Endodermal cell (in vitro differentiated cells): ENCODE results near the gene ADAMTS6. TPM values are rescaled to one million over a fixed set of nuclear protein-coding genes. Genes with fewer than 3 reads are reported as not detected.

ENCODE experiments used
- DNase-seq: peaks from one replicate; pipeline ENCODE4 v3.0.0-alpha.2; 2017
- H3K27ac ChIP-seq: 2 replicates; pipeline ENCODE4 v1.5.1; 2013; ENCODE audit warnings: mild to moderate bottlenecking, low read depth, low read length, moderate library complexity
- H3K27me3 ChIP-seq: 2 replicates; pipeline ENCODE4 v1.6.1; 2013; ENCODE audit warnings: mild to moderate bottlenecking, low read length, moderate library complexity; ENCODE audit not compliant: insufficient read depth, control insufficient read depth, poor library complexity, severe bottlenecking
- H3K36me3 ChIP-seq: 2 replicates; pipeline ENCODE4 v1.7.0; 2013; ENCODE audit warnings: mild to moderate bottlenecking, low read length, moderate library complexity; ENCODE audit not compliant: control insufficient read depth, insufficient read depth
- H3K4me1 ChIP-seq: one replicate; pipeline ENCODE4 v1.7.0; 2013; ENCODE audit warnings: low read length; ENCODE audit not compliant: control insufficient read depth, insufficient read depth
- H3K4me3 ChIP-seq: 2 replicates; pipeline ENCODE4 v1.5.1; 2013; ENCODE audit warnings: mild to moderate bottlenecking, low read length, moderate library complexity
- H3K9ac ChIP-seq: 2 replicates; pipeline ENCODE4 v1.6.1; 2013; ENCODE audit warnings: mild to moderate bottlenecking, low read length, moderate library complexity; ENCODE audit not compliant: poor library complexity, severe bottlenecking; ENCODE audit errors: extremely low read depth
- H3K9me3 ChIP-seq: 2 replicates; pipeline ENCODE4 v1.6.1; 2013; ENCODE audit warnings: mild to moderate bottlenecking, low read length, moderate library complexity; ENCODE audit not compliant: control insufficient read depth
- H3K27ac Mint-ChIP-seq: 2 replicates; pipeline ENCODE4 v1.8.0; 2020; ENCODE audit warnings: mixed read lengths
- H3K27me3 Mint-ChIP-seq: 2 replicates; pipeline ENCODE4 v1.8.0; 2021; ENCODE audit warnings: mild to moderate bottlenecking, mixed read lengths; ENCODE audit not compliant: insufficient read depth
- H3K36me3 Mint-ChIP-seq: 2 replicates; pipeline ENCODE4 v1.8.0; 2020; ENCODE audit warnings: low read depth, mixed read lengths
- H3K4me1 Mint-ChIP-seq: 2 replicates; pipeline ENCODE4 v1.8.0; 2020; ENCODE audit warnings: mixed read lengths
- H3K4me3 Mint-ChIP-seq: 2 replicates; pipeline ENCODE4 v1.8.0; 2020; ENCODE audit warnings: mild to moderate bottlenecking, moderate library complexity, mixed read lengths
- H3K9me3 Mint-ChIP-seq: 2 replicates; pipeline ENCODE4 v1.8.0; 2020; ENCODE audit warnings: mild to moderate bottlenecking, mixed read lengths
- WGBS, 2 experiments: methylation state at CpG; one replicate each; pipeline versions ENCODE4 v1.1.5 to v1.1.7; 2013; ENCODE audit warnings: missing lambda C conversion rate in 2 of 2, mixed read lengths in 1 of 2; ENCODE audit not compliant: insufficient coverage in 1 of 2, insufficient read length in 1 of 2; 5-methylcytosine and 5-hydroxymethylcytosine counted together
- total RNA-seq, 2 donors: library from RNA; stranded (reverse); fragmentation: NEBNext Ultra II Directional in 1 of 2; extraction: Animal tissue kit (Norgen Biotek cat#: 25700) in 1 of 2; gene quantifications; 2 replicates in 1 of 2; 3 replicates in 1 of 2; pipeline ENCODE4 v1.2.1, GENCODE V29; 2021
- TF ChIP-seq, protein P1 (sequence below): fragments of 200-600 bp; sonication (generic); conservative IDR thresholded peaks from 2 replicates; pipeline ENCODE4 v1.5.0; 2021; ENCODE audit warnings: antibody characterized with exemption, mild to moderate bottlenecking

Gene ADAMTS6
- total RNA-seq, 2 donors from 2014 or later, result 2.8 to 4.3 TPM

DNA sequence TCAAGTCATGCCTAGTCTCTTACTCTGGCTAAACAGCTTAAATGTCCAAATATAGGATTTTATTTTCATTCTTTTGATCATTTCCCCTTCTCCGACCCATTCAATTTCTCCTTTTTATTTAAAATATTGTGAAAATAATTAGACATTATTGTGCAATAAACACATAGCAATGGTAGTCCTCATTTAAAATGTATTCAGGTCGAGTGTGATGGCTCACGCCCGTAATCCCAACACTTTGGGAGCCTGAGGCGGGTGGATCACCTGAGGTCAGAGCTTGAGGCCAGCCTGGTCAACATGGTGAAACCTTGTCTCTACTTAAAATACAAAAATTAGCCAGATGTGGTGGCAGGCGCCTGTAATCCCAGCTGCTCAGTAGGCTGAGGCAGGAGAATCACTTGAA, 26.7 kb downstream of the ADAMTS6 start:
- no peak overlapping the region for H3K27ac Mint-ChIP-seq
- DNase-seq, result no peak
- TF ChIP-seq, protein P1, sequence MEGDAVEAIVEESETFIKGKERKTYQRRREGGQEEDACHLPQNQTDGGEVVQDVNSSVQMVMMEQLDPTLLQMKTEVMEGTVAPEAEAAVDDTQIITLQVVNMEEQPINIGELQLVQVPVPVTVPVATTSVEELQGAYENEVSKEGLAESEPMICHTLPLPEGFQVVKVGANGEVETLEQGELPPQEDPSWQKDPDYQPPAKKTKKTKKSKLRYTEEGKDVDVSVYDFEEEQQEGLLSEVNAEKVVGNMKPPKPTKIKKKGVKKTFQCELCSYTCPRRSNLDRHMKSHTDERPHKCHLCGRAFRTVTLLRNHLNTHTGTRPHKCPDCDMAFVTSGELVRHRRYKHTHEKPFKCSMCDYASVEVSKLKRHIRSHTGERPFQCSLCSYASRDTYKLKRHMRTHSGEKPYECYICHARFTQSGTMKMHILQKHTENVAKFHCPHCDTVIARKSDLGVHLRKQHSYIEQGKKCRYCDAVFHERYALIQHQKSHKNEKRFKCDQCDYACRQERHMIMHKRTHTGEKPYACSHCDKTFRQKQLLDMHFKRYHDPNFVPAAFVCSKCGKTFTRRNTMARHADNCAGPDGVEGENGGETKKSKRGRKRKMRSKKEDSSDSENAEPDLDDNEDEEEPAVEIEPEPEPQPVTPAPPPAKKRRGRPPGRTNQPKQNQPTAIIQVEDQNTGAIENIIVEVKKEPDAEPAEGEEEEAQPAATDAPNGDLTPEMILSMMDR, result no peak
- WGBS, 2 experiments, result 91 to 93% methylated on average over 5 of the region's 6 CpGs
- peaks cover 4% of the 10 kb centered on the region for H3K9me3 Mint-ChIP-seq
- H3K27ac ChIP-seq, result no peak overlapping the region
- H3K9ac ChIP-seq, result no peak overlapping the region
- H3K36me3 Mint-ChIP-seq, result peaks cover 9% of the 10 kb centered on the region
- H3K27me3 Mint-ChIP-seq, result no peaks in the 10 kb centered on the region
- no peaks in the 10 kb centered on the region for H3K27me3 ChIP-seq
- no peak overlapping the region for H3K4me3 ChIP-seq
- no peak overlapping the region for H3K4me3 Mint-ChIP-seq
- H3K4me1 ChIP-seq, result no peaks in the 10 kb centered on the region
- no peaks in the 10 kb centered on the region for H3K4me1 Mint-ChIP-seq
- H3K9me3 ChIP-seq, result peaks cover 5% of the 10 kb centered on the region
- no peaks in the 10 kb centered on the region for H3K36me3 ChIP-seq

DNA sequence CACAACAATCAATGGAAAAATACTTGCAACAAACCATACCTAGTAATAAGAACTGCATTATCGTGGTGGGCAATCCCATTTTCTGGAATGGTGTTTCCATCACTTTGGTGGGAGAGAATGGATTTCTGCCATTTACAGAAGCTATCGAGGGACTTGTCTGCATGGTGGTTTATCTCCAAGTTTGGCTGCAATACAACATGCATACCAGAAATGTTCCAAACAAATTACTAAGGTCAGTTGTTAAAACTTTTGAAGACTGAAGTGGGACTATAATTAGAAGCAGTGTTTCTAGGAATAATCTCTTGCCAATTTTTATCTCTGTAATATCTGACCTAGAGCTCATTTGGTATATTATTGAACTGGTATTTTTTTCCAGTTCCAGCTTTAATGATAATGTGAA, 30.3 kb downstream of the ADAMTS6 start:
- peaks cover 5% of the 10 kb centered on the region for H3K9me3 ChIP-seq
- Mint-ChIP-seq H3K36me3 (peaks cover 9% of the 10 kb centered on the region), H3K9me3 (peaks cover 4% of the 10 kb centered on the region), H3K4me1 (no peaks in the 10 kb centered on the region), H3K27ac (no peak overlapping the region), H3K4me3 (no peak overlapping the region), H3K27me3 (no peaks in the 10 kb centered on the region)
- H3K36me3 ChIP-seq, result no peaks in the 10 kb centered on the region
- no peak overlapping the region for H3K27ac ChIP-seq
- TF ChIP-seq, protein P1, result no peak
- H3K27me3 ChIP-seq, result no peaks in the 10 kb centered on the region
- no peak overlapping the region for H3K4me3 ChIP-seq
- no peak overlapping the region for H3K9ac ChIP-seq
- no peaks in the 10 kb centered on the region for H3K4me1 ChIP-seq
- DNase-seq, result no peak
- 86% methylated on average over 2 of the region's 2 CpGs; no CpG with 5 or more reads in 1 of the 2 experiments for WGBS, 2 experiments

DNA sequence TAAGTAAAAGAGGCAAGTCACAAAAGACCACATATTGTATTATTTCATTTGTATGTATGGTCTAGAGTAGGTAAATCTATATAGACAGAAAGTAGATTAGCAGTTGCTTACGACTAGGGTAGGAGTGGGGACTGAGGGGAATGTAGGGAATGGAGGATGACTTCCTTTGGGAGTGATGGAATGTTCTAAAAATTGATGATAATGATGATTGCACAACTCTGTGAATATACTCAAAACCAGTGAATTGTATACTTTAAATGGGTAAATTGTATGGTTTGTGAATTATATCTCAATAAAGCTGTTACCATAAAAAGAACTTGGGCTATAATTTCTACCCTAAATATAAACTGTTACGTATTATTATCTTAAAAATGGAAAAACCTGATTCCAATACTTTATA, 35.0 kb downstream of the ADAMTS6 start:
- Histone ChIP-seq H3K4me3 (no peak overlapping the region), H3K27me3 (no peaks in the 10 kb centered on the region), H3K36me3 (no peaks in the 10 kb centered on the region), H3K4me1 (no peaks in the 10 kb centered on the region), H3K27ac (no peak overlapping the region), H3K9me3 (no peaks in the 10 kb centered on the region), H3K9ac (no peak overlapping the region)
- no peak for DNase-seq
- WGBS, 2 experiments, result 86 to 93% methylated on average over 1 to 2 of the region's 2 CpGs
- H3K27ac Mint-ChIP-seq, result no peak overlapping the region
- H3K4me3 Mint-ChIP-seq, result no peak overlapping the region
- no peaks in the 10 kb centered on the region for H3K27me3 Mint-ChIP-seq
- H3K4me1 Mint-ChIP-seq, result no peaks in the 10 kb centered on the region
- TF ChIP-seq, protein P1, result no peak
- H3K9me3 Mint-ChIP-seq, result no peaks in the 10 kb centered on the region
- H3K36me3 Mint-ChIP-seq, result no peaks in the 10 kb centered on the region
